Measurements from ENCODE around the gene BRI3.

DNA sequence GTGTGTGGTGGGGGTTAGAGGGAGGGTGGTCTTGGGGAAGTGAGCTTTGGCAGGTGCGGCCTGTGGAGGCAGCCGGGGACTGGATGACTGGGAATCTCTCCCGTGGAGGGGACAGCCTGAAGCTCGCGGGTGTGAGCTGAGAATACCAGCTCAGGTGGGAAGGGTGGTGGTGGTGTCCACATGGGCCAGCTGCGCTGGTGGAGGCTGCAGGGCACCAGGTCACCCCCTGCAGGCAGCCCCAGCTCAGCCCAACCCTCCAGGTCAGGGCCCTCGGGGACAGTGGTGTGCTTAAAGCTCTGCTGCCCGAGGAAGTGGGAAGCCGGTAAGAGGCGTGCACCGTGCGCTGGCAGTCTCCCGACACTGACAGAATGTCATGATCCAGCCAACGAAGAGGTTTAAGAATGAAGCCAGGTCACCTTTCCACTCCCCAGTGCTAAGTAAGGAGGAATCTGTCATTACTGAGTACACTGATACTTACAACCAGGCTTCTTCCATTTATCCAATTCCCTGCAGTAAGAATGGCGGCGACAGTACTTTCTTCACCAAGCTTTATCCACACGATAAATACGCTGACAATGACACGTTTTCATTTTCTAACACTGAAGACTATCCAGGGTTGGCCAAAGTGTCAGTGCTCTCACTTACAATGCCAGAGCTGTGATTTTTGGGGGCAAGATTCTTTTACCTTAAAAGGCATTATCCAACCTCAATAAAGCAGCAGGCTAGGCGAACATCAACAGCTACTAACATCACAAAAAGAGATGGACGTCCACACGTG is 20.4 kb downstream of the BRI3 start:
- TF ChIP-seq POLR2A (IDR thresholded peaks at IDR 0.05; ENCODE audit: low read length) (no peak), GATA1 (IDR thresholded peaks at IDR 0.05; ENCODE audit: low read depth, low read length) (no peak)

Measured in erythroblast (primary cell).